Measurements from ENCODE around the gene RHCE. TPM values are rescaled to one million over a fixed set of nuclear protein-coding genes. Genes with fewer than 3 reads are reported as not detected.
"Not testable (repeated sequence)": the region's sequence is repeated elsewhere in the genome, so short reads cannot be mapped to it uniquely, and the experiment has no call there.

RHCE gene
- polyA plus RNA-seq, 2 donors, result 0.20 to 0.73 TPM

DNA sequence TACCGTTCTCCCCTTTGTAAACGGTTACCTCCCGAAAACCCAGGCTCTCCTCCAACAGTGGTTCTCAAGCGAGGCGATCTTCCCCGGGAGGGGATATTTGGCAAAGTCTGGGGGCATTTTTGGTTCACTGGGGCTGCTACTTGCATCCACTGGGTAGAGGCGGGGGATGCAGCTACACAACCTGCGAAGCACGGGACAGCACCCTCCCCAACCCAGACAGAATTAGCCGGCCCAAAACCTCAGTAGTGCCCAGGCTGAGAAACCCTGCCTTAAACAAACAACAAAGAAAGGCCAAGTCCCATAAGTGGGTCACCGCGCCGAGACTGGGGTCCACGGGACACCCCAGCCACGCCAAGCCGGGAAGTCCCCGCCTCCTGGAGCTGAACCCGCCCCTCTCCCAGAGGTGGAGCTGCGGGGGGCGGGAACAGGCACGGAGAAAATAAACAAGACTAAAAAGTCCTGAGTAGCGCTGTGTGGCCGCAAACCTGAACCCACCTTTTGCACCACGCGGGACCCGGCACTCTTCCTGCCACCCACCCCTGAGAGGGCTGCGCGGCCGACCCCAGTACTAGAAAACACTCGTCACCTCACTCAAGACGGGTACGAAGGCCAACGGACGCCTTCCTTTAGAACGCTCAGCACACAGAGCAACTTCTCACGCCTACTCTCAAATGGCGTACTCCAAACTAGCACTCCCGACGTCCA, 83.0 kb downstream of the RHCE start:
- not testable (repeated sequence) for H3K27me3 ChIP-seq (ENCODE audit: control insufficient read depth in 1 of 2, insufficient read depth in 2 of 2, low read length in 2 of 2); H3K9me3 ChIP-seq (ENCODE audit: control insufficient read depth in 2 of 2, insufficient read depth in 1 of 2, low read depth in 1 of 2, low read length in 1 of 2); H3K4me1 ChIP-seq (ENCODE audit: control insufficient read depth in 2 of 2, insufficient read depth in 2 of 2, low read length in 1 of 2); H3K36me3 ChIP-seq (ENCODE audit: control insufficient read depth in 2 of 2, insufficient read depth in 2 of 2, low read length in 1 of 2)
- H3K4me3 ChIP-seq (ENCODE audit: low read depth in 1 of 2, low read length in 2 of 2), result peak overlapping the region; percentile 88 to 92
- H3K27ac ChIP-seq (ENCODE audit: low read depth in 2 of 2, low read length in 1 of 2), result peak overlapping the region; percentile 83 to 97
- 0% methylated on average over 17 to 24 of the region's 39 CpGs for WGBS, 2 donors

DNA sequence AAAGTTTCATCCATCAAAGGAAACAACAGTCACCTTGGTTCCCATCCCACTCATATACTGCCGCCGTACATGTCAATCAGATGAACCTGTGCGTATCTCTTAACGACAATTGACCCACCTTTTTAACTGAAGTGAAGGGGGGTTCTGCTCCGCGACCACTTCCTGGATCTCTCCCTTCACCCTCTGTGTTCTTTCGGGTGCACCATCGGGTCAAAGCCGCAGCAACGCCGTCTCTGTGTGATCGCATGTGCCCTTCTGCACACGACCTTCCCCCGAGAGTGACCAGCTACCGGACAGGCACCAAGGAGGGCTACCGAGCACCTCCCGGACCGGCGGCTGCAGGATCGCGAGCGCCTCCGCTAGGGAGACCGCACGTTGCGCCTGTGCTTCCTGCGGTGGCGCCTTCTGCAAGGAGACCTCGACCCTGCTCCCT, 83.7 kb downstream of the RHCE start:
- not testable (repeated sequence) for H3K27me3 ChIP-seq (ENCODE audit: control insufficient read depth in 1 of 2, insufficient read depth in 2 of 2, low read length in 2 of 2); H3K36me3 ChIP-seq (ENCODE audit: control insufficient read depth in 2 of 2, insufficient read depth in 2 of 2, low read length in 1 of 2); H3K4me1 ChIP-seq (ENCODE audit: control insufficient read depth in 2 of 2, insufficient read depth in 2 of 2, low read length in 1 of 2); H3K9me3 ChIP-seq (ENCODE audit: control insufficient read depth in 2 of 2, insufficient read depth in 1 of 2, low read depth in 1 of 2, low read length in 1 of 2)
- Histone ChIP-seq H3K4me3 (ENCODE audit: low read depth in 1 of 2, low read length in 2 of 2) (peak overlapping the region; percentile 62 to 75), H3K27ac (ENCODE audit: low read depth in 2 of 2, low read length in 1 of 2) (peak overlapping the region in 1 of 2 donors; percentile 42)
- 0% methylated on average over 19 to 27 of the region's 29 CpGs for WGBS, 2 donors

DNA sequence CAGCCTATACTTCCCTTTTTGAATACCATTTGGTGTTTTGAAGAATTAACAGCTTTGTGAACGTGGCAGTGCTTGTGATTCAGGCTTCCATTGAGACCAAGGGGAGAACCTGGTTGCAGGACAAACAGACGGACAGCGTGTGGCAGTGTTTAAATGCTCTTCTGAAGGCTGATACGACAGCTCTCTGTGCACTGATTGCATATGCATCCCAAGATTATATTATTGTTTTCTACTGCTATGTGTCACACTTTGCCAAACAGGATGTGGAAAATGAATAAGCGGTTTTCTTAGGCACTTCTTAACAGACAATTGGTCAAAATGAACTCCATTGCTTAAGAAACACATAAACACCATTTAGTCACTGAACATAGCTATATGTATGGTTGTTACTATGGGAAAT, 90.7 kb downstream of the RHCE start:
- H3K4me1 ChIP-seq (ENCODE audit: control insufficient read depth in 2 of 2, insufficient read depth in 2 of 2, low read length in 1 of 2); H3K9me3 ChIP-seq (ENCODE audit: control insufficient read depth in 2 of 2, insufficient read depth in 1 of 2, low read depth in 1 of 2, low read length in 1 of 2); H3K4me3 ChIP-seq (ENCODE audit: low read depth in 1 of 2, low read length in 2 of 2); H3K27me3 ChIP-seq (ENCODE audit: control insufficient read depth in 1 of 2, insufficient read depth in 2 of 2, low read length in 2 of 2); H3K27ac ChIP-seq (ENCODE audit: low read depth in 2 of 2, low read length in 1 of 2); H3K36me3 ChIP-seq (ENCODE audit: control insufficient read depth in 2 of 2, insufficient read depth in 2 of 2, low read length in 1 of 2): not testable (repeated sequence)
- WGBS, 2 donors, result 49 to 52% methylated on average over 5 of the region's 5 CpGs

DNA sequence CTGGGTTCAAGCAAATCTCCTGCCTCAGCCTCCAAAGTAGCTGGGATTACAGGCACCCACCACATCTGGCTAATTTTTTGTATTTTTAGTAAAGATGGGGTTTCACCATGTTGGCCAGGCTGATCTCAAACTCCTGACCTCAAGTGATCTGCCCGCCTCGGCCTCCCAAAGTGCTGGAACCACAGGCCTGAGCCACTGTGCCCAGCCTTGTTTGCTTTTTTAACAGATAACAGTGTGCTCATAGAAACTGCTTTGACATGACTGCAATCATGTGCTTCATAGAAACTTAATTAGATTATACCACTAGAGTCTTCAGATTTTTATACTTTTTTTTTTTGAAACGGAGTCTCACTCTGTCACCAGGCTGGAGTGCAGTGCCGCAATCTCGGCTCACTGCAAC, 91.3 kb downstream of the RHCE start:
- not testable (repeated sequence) for H3K27ac ChIP-seq (ENCODE audit: low read depth in 2 of 2, low read length in 1 of 2); H3K4me1 ChIP-seq (ENCODE audit: control insufficient read depth in 2 of 2, insufficient read depth in 2 of 2, low read length in 1 of 2); H3K36me3 ChIP-seq (ENCODE audit: control insufficient read depth in 2 of 2, insufficient read depth in 2 of 2, low read length in 1 of 2); H3K27me3 ChIP-seq (ENCODE audit: control insufficient read depth in 1 of 2, insufficient read depth in 2 of 2, low read length in 2 of 2); H3K9me3 ChIP-seq (ENCODE audit: control insufficient read depth in 2 of 2, insufficient read depth in 1 of 2, low read depth in 1 of 2, low read length in 1 of 2); H3K4me3 ChIP-seq (ENCODE audit: low read depth in 1 of 2, low read length in 2 of 2)
- WGBS, 2 donors, result 84 to 94% methylated on average over 5 of the region's 5 CpGs

DNA sequence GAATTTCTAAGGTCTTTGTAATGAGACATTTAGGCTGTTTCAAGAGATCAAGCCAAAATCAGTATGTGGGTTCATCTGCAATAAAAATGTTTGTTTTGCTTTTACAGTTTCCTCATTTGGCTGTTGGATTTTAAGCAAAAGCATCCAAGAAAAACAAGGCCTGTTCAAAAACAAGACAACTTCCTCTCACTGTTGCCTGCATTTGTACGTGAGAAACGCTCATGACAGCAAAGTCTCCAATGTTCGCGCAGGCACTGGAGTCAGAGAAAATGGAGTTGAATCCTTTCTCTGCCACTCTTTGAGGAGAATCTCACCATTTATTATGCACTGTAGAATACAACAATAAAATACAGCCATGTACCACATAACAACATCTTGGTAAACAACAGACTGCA, 91.8 kb downstream of the RHCE start:
- 81 to 83% methylated on average over 4 of the region's 4 CpGs for WGBS, 2 donors
- not testable (repeated sequence) for H3K4me1 ChIP-seq (ENCODE audit: control insufficient read depth in 2 of 2, insufficient read depth in 2 of 2, low read length in 1 of 2); H3K27me3 ChIP-seq (ENCODE audit: control insufficient read depth in 1 of 2, insufficient read depth in 2 of 2, low read length in 2 of 2); H3K9me3 ChIP-seq (ENCODE audit: control insufficient read depth in 2 of 2, insufficient read depth in 1 of 2, low read depth in 1 of 2, low read length in 1 of 2); H3K36me3 ChIP-seq (ENCODE audit: control insufficient read depth in 2 of 2, insufficient read depth in 2 of 2, low read length in 1 of 2); H3K4me3 ChIP-seq (ENCODE audit: low read depth in 1 of 2, low read length in 2 of 2); H3K27ac ChIP-seq (ENCODE audit: low read depth in 2 of 2, low read length in 1 of 2)

DNA sequence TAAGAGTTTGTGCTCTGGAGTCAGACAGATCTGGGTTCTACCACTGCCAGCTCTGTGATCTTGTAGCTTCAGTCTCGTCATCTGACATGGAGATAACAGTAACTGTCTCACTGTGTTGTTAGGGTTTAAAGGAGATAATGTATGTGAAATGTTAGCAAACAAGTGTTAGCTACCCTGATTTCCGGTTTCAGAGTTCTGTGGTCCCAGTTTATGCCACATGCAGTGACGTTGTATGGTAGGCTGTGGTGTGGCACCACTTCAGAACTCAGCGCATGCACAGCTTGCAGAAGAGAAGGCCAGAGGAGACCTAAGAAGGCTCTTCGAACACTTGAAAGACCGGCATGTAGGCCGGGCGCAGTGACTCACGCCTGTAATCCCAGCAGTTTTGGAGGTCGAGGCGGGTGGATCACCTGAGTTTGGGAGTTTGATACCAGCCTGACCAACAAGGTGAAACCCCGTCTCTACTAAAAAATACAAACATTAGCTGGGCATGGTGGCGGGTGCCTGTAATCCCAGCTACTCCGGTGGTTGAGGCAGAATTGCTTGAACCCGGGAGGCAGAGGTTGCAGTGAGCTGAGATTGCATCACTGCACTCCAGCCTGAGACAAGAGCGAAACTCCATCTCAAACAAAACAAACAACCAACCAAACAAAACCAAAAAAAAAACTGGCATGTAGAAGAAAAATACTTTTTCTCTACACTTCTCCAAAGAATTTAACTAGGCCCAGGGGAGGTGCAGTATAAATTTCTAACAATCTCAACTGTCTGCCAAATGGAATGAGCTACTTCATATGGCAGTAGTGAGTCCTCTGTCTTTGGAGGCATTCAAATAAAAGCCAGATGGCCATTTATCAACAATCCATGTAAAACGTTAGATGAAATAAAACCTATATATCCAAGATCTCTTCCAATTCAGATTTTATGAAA, 92.5 kb downstream of the RHCE start:
- H3K27ac ChIP-seq (ENCODE audit: low read depth in 2 of 2, low read length in 1 of 2); H3K4me1 ChIP-seq (ENCODE audit: control insufficient read depth in 2 of 2, insufficient read depth in 2 of 2, low read length in 1 of 2); H3K4me3 ChIP-seq (ENCODE audit: low read depth in 1 of 2, low read length in 2 of 2); H3K36me3 ChIP-seq (ENCODE audit: control insufficient read depth in 2 of 2, insufficient read depth in 2 of 2, low read length in 1 of 2); H3K27me3 ChIP-seq (ENCODE audit: control insufficient read depth in 1 of 2, insufficient read depth in 2 of 2, low read length in 2 of 2); H3K9me3 ChIP-seq (ENCODE audit: control insufficient read depth in 2 of 2, insufficient read depth in 1 of 2, low read depth in 1 of 2, low read length in 1 of 2): not testable (repeated sequence)
- no CpG with 5 or more reads among the region's 17 CpGs for WGBS, 2 donors

DNA sequence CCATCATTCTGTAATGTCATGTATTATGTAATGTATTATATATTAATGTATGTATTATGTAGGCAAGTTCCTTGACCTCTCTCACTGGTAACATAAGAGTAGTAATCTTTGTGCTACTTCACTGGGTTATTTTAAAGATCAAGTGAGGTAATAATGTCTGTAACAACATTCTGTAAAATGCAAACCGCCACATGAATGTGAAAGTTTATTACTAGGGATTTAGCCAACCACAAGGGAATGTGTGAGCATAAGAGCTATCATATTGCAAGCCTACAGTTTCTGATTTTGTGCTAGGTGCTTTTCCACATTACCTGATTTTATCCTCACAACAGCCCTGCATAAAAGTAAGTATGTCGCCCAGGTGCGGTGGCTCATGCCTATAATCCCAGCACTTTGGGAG, 96.2 kb downstream of the RHCE start:
- H3K27me3 ChIP-seq (ENCODE audit: control insufficient read depth in 1 of 2, insufficient read depth in 2 of 2, low read length in 2 of 2); H3K4me1 ChIP-seq (ENCODE audit: control insufficient read depth in 2 of 2, insufficient read depth in 2 of 2, low read length in 1 of 2); H3K36me3 ChIP-seq (ENCODE audit: control insufficient read depth in 2 of 2, insufficient read depth in 2 of 2, low read length in 1 of 2); H3K9me3 ChIP-seq (ENCODE audit: control insufficient read depth in 2 of 2, insufficient read depth in 1 of 2, low read depth in 1 of 2, low read length in 1 of 2); H3K27ac ChIP-seq (ENCODE audit: low read depth in 2 of 2, low read length in 1 of 2); H3K4me3 ChIP-seq (ENCODE audit: low read depth in 1 of 2, low read length in 2 of 2): not testable (repeated sequence)
- WGBS, 2 donors, result 99 to 100% methylated on average over 3 of the region's 3 CpGs

DNA sequence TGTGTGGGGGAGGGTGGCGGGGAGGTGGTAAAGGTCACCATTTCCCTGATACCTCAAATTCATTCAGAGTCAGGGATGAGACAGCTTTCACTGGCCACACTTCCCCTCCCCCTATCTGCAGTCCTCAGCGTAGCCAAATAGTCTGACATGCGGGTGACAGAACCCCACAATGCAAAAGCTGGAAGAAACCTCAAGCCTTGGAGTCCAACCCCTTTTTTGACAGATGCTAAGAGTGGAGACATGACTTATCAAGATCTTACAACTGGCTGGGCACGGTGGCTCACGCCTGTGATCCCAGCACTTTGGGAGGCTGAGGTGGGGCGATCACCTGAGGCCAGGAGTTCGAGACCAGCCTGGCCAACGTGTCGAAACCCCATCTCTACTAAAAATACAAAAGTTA, 98.5 kb downstream of the RHCE start:
- H3K27ac ChIP-seq (ENCODE audit: low read depth in 2 of 2, low read length in 1 of 2); H3K27me3 ChIP-seq (ENCODE audit: control insufficient read depth in 1 of 2, insufficient read depth in 2 of 2, low read length in 2 of 2); H3K36me3 ChIP-seq (ENCODE audit: control insufficient read depth in 2 of 2, insufficient read depth in 2 of 2, low read length in 1 of 2); H3K4me3 ChIP-seq (ENCODE audit: low read depth in 1 of 2, low read length in 2 of 2); H3K9me3 ChIP-seq (ENCODE audit: control insufficient read depth in 2 of 2, insufficient read depth in 1 of 2, low read depth in 1 of 2, low read length in 1 of 2); H3K4me1 ChIP-seq (ENCODE audit: control insufficient read depth in 2 of 2, insufficient read depth in 2 of 2, low read length in 1 of 2): not testable (repeated sequence)
- WGBS, 2 donors, result 88 to 89% methylated on average over 8 of the region's 9 CpGs

DNA sequence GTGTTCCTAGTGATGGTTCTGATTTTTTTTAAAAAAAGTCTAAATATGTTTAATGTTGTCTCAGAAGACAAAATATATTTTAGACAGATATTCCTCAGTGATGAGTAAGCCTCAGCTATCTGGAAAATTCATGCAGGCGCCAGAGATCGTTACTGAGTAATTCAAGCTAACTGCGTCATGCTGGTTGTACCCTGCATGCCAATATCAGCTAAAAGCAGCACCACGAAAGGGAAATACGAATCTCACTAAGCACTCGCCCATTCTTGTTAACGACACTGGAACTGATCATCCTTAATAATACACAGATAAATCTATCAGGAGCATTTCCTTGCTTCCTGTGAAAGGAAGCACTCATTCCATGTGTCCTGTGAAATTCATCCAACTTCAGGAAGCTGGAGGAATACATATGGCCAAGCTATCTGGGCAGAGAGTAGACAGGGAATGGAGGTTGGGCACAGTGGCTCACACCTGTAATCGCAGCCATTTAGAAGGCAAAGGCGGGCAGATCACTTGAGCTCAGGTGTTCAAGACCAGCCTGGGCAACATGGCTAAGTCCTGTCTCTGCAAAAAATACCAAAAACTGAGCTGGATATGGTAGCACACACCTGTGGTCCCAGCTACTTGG, 100.2 kb downstream of the RHCE start:
- 82 to 92% methylated on average over 9 of the region's 9 CpGs for WGBS, 2 donors
- not testable (repeated sequence) for H3K4me1 ChIP-seq (ENCODE audit: control insufficient read depth in 2 of 2, insufficient read depth in 2 of 2, low read length in 1 of 2); H3K27ac ChIP-seq (ENCODE audit: low read depth in 2 of 2, low read length in 1 of 2); H3K9me3 ChIP-seq (ENCODE audit: control insufficient read depth in 2 of 2, insufficient read depth in 1 of 2, low read depth in 1 of 2, low read length in 1 of 2); H3K36me3 ChIP-seq (ENCODE audit: control insufficient read depth in 2 of 2, insufficient read depth in 2 of 2, low read length in 1 of 2); H3K27me3 ChIP-seq (ENCODE audit: control insufficient read depth in 1 of 2, insufficient read depth in 2 of 2, low read length in 2 of 2); H3K4me3 ChIP-seq (ENCODE audit: low read depth in 1 of 2, low read length in 2 of 2)
